Fibroblast of the aortic adventitia (primary cell): ENCODE measurements around the gene RAPGEF4. TPM values are rescaled to one million over a fixed set of nuclear protein-coding genes. Genes with fewer than 3 reads are reported as not detected.

Experiments
- DNase-seq: peaks from one replicate; pipeline ENCODE4 v3.0.0-alpha.2; 2010; ENCODE audit warnings: low read depth
- H3K4me3 ChIP-seq: 2 replicates; pipeline ENCODE4 v1.5.1; 2011; ENCODE audit warnings: low read depth, mild to moderate bottlenecking, control low read depth, low read length, moderate library complexity
- total RNA-seq: library from RNA; depleted of rRNA; stranded (reverse); fragments of >200 nt; gene quantifications from 2 replicates; pipeline ENCODE4 v1.2.3, GENCODE V29; 2012; ENCODE audit warnings: low replicate concordance
- TF ChIP-seq, protein P1 (sequence below): IDR thresholded peaks from 2 replicates; pipeline ENCODE4 v1.5.1; 2011; ENCODE audit warnings: mild to moderate bottlenecking, low read length, control low read depth, inconsistent platforms; ENCODE audit not compliant: insufficient read depth

The RAPGEF4 gene
- 1.3 and 54.4 TPM in 2 replicates for total RNA-seq

DNA sequence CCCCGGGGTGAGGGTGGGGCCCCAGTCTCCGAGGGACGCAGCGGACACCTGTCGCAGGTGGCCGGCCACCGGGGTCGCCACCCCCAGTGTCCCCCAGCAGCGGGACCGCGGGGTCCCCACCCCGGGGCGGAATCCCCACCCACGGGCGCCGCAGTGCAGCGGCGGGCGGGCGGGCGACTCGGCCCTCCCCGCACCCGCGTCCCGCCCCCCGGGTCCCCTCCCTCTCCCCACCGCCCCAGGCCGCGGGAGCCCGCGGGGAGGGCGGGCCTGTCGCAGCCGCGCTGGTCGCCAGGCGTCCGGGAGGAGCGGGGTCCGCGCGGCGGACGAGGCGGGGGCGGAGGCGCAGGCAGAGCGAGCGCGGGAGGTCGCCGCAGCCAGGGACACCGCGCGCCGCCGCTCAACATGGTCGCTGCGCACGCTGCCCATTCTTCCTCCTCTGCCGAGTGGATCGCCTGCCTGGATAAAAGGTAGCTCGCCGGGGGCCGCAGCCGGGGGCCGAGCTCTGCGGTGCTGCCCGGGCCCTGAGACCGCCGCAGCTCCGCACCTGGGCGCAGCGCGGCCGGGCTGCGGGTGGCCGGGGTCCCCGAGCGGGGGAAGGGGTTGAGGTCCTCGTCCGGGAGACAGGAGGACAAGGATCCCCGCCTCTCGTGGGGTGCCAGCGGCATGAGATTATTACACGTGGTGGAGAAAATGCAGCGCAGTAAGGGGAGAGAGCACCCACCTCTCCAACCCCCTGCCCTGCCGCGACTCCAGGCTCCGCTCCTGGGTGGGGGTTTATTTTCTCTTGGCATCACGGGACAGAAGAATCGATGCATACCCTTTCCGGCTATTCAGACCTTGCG is at the start of gene RAPGEF4:
Gene RAPGEF4, plus strand, starts transcription at position 264 of the 842 bp plus-strand sequence. Its CDS starts 139 bp downstream, at position 403.
- DNase-seq = no peak
- TF ChIP-seq, protein P1, sequence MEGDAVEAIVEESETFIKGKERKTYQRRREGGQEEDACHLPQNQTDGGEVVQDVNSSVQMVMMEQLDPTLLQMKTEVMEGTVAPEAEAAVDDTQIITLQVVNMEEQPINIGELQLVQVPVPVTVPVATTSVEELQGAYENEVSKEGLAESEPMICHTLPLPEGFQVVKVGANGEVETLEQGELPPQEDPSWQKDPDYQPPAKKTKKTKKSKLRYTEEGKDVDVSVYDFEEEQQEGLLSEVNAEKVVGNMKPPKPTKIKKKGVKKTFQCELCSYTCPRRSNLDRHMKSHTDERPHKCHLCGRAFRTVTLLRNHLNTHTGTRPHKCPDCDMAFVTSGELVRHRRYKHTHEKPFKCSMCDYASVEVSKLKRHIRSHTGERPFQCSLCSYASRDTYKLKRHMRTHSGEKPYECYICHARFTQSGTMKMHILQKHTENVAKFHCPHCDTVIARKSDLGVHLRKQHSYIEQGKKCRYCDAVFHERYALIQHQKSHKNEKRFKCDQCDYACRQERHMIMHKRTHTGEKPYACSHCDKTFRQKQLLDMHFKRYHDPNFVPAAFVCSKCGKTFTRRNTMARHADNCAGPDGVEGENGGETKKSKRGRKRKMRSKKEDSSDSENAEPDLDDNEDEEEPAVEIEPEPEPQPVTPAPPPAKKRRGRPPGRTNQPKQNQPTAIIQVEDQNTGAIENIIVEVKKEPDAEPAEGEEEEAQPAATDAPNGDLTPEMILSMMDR = no peak
- peak within 1 kb of the TSS; percentile 25 for H3K4me3 ChIP-seq

DNA sequence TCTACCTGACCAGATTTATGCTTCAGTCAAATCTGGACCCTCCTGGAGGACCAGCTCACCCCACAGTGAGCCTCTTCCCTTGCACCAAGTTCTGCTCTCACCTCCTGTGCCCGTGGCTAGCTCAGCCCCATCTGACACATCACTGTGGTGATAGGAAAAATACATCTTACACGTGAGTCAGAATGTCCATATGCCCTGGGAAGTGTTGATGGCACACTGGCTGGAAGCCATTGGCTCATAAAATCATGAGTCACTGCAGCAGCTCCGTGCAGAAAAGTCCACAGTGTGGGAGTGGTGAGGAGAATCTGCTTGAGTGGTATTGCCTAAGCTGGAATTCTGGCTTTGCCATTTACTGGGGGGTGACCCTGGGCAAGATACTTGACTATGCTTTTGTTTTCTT is 42.6 kb upstream of the RAPGEF4 start:
- H3K4me3 ChIP-seq = no peak overlapping the region
- peak; percentile 97 for DNase-seq
- TF ChIP-seq, protein P1 = no peak

DNA sequence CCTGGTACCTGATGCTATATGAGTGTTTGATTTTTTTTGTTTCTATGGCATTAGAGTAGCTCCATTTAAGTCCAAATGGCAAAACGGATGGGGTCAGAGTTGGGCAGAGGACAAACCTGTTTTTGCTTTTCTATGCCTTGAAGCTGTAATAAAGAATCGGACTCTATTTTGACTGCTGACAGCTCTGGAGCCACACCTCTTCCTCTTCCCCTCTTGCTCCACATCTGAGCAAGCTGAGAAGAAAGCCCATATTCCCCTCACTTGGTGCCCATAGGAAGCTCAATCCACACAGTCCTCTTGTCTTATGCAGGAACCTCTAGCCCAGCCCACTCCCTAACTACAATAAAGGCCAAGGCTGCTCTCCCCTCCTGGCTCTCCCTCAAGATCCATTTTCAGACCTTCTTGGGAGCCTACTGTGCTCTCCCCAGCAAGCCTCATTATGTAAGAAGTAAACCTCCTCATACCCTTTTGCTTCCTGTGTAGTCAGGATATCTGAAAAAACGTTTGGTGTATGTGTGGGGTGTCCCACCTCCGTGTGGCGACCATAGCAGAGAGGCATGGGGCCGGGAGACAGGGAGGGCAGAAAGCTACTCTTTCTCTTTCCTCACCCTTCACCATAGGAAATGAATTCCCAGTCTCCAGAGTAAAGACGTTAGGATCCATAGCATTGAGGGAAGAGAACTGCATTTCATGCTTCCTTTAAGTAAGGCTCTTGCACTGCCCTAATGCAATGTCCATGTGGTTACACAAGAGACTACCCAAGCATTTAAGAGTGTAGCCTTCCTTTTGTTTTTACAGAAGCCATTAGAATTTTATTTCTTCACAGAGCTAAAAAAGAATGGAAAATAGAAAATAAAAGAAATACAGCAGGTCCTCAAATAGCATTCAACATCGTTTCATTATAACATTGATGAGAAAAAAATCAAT is 41.9 kb upstream of the RAPGEF4 start:
- no peak for DNase-seq
- no peak overlapping the region for H3K4me3 ChIP-seq
- TF ChIP-seq, protein P1 = no peak

DNA sequence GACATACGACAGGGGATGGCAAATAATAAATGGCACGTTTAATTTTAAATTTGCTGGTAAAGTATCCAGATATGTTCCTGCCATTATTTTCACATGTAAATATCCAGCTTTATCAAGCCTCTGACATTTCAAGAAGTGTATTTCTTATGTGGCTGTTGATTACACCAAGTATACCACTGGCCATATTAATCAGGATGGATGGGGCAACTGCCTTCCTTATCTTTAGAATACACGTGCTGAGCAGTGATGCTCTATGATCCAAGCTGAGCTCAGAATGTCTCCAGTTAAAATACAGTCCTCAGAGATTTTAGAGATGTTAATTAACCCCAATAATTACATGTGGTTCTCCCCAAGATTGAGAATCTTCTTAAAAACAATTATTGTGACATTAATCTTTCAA is 38.3 kb upstream of the RAPGEF4 start:
- DNase-seq = no peak
- no peak overlapping the region for H3K4me3 ChIP-seq
- TF ChIP-seq, protein P1 = no peak

DNA sequence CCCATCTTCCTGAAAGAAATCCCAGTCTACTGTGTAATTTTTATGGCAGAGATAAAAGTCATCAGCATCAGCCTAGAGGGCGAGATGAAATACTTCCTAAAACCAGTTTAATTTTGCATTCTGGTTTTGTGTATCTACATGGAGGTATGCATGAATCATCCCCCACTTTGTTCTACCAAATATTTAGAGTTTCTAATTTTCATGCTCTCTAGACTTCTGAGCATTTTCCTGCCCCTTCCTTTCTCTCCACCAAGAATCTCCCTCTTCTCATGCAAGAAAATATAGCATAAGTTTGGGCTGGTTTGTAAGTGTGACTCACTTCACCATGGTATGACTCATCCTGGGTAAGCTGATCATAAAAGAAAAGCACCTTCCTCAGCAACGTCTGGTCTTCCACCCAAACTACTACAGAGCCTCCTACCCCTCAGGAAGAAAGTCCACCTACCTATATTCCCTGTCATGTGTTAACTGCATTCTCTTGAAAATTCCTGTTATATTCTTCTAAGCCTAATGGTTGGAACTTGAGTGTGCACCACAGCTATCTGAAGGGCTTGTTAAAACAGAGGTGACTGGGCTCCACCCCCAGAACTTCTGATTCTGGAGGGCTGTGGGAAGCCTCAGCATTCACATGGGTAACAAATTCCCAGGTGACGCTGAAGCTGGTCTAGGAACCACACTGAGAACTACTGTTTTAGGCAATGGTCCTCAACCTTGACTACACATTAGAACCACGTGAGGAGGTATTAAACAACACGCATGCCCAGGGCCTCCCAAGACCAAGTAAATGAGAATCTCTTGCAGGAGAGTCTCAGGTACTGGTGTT is 37.4 kb upstream of the RAPGEF4 start:
- H3K4me3 ChIP-seq = no peak overlapping the region
- TF ChIP-seq, protein P1 = no peak
- DNase-seq = peak; percentile 71

DNA sequence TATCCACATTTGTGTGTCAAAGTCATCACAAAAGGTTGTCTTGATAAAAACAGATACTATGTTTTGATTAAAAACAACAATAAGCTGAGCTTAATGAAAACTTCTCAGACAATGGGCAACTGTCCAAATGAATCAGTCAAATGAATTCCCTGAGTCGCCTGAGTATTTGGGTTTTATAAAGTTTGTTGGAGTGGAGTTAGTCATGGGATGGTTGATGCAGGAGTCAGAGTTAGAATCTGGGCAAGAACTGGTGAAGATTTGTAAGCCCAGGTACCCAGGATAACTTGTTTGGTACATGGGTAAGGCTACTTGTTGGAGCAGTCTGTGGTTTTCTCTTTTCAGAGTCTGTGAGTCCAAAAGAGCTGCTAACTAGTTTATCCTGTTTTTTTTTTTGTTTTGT is 34.4 kb upstream of the RAPGEF4 start:
- TF ChIP-seq, protein P1 = no peak
- DNase-seq = peak; percentile 66
- H3K4me3 ChIP-seq = no peak overlapping the region
